GM15510 (cell line): ENCODE data around the gene CAT.

Experiments used
- POLR2A ChIP-seq: IDR thresholded peaks from 3 replicates; pipeline ENCODE4 v1.6.1; 2011; ENCODE audit warnings: borderline replicate concordance; ENCODE audit not compliant: insufficient read length; ENCODE audit errors: extremely low read depth

The CAT gene

DNA sequence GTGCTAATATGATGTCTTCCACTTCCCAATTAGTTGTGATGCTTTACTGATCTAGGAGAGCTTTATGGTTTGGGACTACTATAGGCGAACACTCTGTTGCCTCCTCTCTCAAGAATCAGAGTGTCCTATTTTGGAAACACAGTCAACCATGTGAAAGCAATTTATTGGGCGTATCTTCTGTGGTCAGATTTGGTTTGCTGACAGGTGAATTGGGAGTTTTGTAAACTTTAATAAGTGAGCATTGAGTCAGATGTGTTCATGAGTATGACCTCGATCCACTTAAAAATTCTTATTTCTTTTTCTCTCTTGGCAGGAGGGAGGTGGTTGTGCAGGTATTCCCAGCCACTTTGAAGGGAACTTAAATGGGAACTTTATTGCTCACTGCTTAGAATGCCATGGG lies 4.4 kb downstream of the CAT start:
- no peak for TF ChIP-seq POLR2A

DNA sequence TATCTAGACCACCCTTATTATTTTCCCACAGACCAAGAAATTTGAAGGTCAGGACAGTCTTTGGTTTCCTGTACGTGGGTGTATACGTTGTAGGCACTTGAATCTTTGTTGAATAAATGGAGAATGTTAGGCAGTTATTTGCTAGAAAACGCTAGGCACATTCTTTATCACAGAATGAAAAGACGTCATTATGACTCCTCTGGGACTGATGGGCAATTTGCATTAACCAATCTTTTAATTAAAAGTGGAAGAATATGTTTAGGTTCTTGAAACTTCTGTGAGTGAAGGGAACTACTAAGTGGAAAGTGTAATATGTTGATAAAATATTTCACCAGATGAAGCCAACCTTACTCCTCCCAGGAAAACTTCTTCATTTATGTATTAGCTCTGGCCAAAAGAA lies 5.7 kb downstream of the CAT start:
- TF ChIP-seq POLR2A, result no peak

DNA sequence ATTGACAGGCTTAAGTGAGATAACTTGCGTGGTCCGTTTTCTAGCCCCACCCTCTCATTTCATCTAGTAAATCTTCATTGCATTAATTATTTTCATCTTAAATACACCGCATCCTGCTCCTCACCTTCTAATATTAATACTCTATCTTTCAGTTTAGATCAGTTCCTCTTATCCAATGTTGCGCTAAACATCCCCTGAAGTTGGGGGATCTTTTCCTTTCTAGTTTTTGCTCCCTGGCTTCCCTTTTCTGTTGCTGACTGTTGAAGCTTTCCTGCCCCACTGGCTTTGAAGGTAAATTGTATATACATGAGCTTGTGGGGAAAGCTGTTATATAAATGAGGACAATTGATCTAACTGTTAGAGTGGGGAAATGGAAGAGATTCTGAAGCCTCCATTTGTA lies 7.2 kb downstream of the CAT start:
- TF ChIP-seq POLR2A, result no peak

- TF ChIP-seq POLR2A, result no peak
These were observed 7.7 kb downstream of the CAT start for GRCh38 chr11:34446386-34446785.

GRCh38 chr11:34447044-34447443 lies 8.3 kb downstream of the CAT start:
- TF ChIP-seq POLR2A, result no peak

- no peak for TF ChIP-seq POLR2A
These were observed 9.7 kb downstream of the CAT start for GRCh38 chr11:34448223-34448994.

DNA sequence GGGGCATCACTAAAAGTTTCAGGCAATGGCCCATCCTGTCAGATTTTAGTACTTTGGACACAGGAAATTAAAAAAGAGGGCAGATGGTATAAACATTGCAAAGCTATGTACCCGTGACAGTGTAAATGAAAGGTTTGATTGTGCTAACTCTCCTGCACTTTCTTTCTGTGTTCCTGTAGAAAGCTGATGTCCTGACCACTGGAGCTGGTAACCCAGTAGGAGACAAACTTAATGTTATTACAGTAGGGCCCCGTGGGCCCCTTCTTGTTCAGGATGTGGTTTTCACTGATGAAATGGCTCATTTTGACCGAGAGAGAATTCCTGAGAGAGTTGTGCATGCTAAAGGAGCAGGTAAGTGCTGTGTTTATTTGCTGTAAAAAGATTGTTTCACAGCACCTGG lies 10.3 kb downstream of the CAT start:
- no peak for TF ChIP-seq POLR2A

DNA sequence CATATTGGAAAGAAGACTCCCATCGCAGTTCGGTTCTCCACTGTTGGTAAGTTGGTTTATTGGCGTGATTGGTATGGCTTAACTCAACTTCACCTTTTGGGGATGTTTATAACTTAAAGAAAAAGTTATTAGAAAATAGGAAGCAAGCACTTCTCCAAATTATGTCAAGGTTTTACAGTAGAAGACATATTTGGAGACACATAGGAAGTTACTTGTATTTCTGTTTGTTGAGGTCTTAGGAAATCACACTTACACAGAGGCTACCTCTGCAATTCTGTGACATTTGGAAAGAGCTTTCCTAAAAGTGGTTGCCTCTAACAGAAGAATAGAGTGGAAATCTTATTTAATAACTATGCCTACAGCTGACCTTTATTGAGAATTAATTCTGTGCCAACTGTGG lies 12.3 kb downstream of the CAT start:
- no peak for TF ChIP-seq POLR2A

DNA sequence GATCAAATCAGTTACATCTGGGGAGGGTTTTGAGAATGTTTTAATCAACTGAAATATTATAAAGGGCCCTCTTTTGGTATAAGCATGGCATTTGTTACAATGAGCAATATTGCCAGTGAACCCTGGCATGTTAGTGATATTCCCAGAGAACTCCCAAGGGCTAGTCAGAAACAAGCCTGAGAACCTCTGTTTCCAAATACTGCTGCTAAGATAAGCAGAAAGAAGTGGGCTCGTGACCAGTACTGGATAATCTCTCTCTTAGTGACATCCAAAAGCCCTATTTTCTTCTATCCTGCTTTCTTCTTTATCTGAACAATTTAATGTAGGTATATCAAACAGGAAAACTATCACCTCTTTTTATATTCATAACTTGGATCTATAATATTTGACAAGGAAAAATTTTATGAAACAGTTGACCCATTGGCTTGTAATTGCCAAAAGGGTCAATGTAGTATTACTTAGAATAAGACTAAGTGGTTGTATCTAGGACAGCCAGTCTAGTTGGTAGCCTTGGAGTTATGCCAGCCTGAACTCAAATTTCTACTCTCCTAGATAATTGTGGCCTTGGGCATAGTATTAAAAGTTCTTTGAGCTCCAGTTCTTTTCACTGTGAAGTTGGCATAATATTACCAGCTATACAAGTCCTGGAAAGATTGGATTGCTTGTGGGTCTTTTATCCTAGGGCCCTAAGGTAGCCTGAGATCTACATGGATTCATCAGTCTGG lies 15.7 kb downstream of the CAT start:
- no peak for TF ChIP-seq POLR2A

DNA sequence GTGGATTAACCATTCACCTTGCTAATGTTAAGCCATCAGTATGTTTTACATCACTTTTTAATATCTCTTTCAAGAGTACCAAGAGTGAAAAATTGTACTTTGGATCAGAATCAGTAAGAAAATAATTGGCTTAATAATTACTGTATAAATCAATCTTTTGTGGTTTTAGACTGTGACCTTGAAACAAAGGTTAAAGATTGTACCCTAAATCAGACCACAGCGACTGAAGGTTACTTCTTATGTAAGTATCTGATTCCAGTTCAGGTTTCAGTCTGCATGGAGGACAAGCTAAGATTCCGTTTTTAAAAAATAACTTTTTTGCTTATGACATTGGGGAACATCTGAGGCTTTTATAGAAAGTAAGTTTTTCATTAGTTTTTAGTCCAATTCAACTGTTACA lies 18.9 kb downstream of the CAT start:
- no peak for TF ChIP-seq POLR2A

DNA sequence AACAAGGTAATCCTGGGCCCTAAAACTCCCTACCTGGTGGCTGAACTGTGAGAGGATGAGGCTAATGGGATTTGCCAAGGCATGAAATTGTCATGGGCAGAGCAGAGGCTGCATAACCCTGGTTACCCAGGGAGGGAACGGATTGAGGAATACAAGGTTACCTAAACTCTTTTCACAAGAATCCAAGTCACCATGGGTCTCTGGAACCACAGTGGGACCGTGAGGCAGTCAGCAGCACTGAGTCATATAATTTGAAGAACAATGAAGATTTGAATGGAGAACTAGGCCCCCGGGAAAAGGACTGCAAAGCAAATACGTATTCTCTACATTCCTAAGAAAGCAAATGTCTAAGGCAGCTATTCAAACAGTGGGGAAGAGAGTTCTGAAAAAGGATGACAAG lies 19.8 kb downstream of the CAT start:
- TF ChIP-seq POLR2A, result no peak

DNA sequence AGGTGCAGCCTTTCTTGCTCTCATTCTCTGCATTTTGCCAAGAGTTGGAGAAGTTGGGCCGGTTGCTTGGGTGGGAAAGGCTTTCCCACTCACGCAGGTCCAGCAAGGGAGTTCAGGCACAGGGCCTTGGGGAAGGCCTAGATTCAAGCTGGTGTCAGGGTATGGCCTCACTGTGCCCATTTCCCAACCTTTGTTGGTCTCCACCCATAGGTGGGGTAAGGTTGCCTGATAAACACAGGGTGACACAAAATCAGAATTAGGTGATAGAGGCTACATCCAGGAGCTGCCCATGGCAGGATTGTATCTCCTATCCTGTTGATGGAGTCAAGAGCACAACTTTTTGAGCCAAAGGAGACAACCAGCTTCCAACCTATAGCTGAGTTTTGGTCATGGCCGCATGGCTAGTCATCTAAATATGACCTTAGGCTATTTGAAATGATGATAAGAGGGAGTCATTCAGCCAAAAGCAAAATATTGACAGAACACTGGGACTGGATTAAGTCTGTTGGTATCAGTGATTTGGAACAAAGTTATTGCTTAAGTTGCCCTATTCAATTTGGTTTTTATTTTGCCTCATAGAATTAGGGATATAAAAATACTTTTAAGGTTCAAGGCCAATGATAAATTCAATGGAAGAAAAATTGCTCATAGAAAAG lies 20.9 kb downstream of the CAT start:
- no peak for TF ChIP-seq POLR2A

- no peak for TF ChIP-seq POLR2A
These were observed 21.5 kb downstream of the CAT start for GRCh38 chr11:34460278-34460677.

GRCh38 chr11:34461215-34461614 lies 22.5 kb downstream of the CAT start:
- no peak for TF ChIP-seq POLR2A

GRCh38 chr11:34464591-34465051 lies 25.9 kb downstream of the CAT start:
- no peak for TF ChIP-seq POLR2A
